Measurements from ENCODE around the gene SUPT3H. TPM values are rescaled to one million over a fixed set of nuclear protein-coding genes. Genes with fewer than 3 reads are reported as not detected.

SUPT3H gene
- total RNA-seq, 1 donor from 2014 or later: 4.9 TPM

DNA sequence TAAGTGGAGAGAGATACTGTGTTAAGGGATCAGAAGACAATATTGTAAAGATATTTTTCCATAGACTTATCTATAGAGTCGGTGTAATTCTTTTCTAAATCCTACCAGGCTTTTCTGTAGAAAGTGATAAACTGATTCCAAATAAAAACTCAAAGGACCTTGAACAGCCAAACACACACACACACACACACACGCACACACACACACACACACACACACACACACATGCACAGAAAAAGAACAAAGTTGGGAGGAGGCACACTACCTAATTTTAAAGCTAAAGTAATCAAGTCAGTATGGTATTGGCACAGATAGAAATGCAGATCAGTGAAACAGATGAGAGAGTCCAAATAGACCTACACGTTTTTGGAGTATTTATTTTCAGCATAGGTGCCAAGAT lies 534.0 kb downstream of the SUPT3H start:
- no peaks in the 10 kb centered on the region for H3K27me3 ChIP-seq
- H3K4me3 ChIP-seq: no peak overlapping the region
- H3K36me3 ChIP-seq: no peaks in the 10 kb centered on the region
- DNase-seq: no peak
- TF ChIP-seq, protein P1, sequence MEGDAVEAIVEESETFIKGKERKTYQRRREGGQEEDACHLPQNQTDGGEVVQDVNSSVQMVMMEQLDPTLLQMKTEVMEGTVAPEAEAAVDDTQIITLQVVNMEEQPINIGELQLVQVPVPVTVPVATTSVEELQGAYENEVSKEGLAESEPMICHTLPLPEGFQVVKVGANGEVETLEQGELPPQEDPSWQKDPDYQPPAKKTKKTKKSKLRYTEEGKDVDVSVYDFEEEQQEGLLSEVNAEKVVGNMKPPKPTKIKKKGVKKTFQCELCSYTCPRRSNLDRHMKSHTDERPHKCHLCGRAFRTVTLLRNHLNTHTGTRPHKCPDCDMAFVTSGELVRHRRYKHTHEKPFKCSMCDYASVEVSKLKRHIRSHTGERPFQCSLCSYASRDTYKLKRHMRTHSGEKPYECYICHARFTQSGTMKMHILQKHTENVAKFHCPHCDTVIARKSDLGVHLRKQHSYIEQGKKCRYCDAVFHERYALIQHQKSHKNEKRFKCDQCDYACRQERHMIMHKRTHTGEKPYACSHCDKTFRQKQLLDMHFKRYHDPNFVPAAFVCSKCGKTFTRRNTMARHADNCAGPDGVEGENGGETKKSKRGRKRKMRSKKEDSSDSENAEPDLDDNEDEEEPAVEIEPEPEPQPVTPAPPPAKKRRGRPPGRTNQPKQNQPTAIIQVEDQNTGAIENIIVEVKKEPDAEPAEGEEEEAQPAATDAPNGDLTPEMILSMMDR (IDR thresholded peaks at IDR 0.05): no peak
- ATAC-seq: no peak
- intact Hi-C loops (cut with DNase I): no loop called here
- no peaks in the 10 kb centered on the region for H3K4me1 ChIP-seq
- H3K27ac ChIP-seq: no peak overlapping the region
- H3K9me3 ChIP-seq: no peaks in the 10 kb centered on the region

DNA sequence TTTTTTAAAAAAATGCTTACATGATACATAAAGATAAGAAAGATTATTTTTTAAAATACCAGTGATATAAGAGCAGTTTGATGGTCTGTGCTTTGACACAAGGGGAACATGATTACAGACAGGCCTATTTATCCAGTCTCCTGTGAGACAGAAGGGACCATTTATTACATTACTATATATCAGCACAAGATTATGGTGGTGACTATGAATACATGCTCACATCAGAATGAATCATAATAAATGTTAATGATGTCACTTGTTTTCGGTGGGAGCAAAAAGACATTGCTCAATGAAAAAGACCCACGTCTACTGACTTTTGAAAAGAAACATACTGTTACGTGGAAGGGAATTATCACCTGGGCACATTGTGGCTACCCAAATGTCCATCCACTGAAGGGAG lies 535.1 kb downstream of the SUPT3H start:
- H3K4me3 ChIP-seq: no peak overlapping the region
- no peaks in the 10 kb centered on the region for H3K4me1 ChIP-seq
- ATAC-seq: no peak
- TF ChIP-seq, protein P1 (IDR thresholded peaks at IDR 0.05): no peak
- H3K9me3 ChIP-seq: no peaks in the 10 kb centered on the region
- H3K27me3 ChIP-seq: no peaks in the 10 kb centered on the region
- no peak for DNase-seq
- intact Hi-C loops (cut with DNase I): no loop called here
- no peaks in the 10 kb centered on the region for H3K36me3 ChIP-seq
- no peak overlapping the region for H3K27ac ChIP-seq

DNA sequence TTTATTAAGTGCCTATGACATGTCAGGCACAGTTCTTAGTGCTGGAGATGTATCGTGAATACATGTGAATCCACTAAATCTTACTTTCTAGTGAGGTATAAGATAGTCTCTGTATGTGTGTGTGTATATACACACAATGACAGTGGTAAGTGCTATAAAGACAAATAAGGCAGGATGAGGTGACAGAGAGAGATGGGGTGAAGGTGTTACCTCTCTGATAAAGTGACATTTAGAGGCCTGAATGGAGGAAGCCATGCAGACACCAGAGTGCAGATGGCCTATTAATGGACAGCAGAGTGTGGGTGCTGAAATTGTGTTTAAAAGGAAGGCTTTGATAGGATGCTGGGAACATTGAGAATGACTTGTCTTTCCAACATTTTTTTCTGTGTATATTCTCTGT lies 535.9 kb downstream of the SUPT3H start:
- ATAC-seq (no peak), DNase-seq (no peak)
- intact Hi-C loops (cut with DNase I): no loop called here
- Histone ChIP-seq H3K36me3 (no peaks in the 10 kb centered on the region), H3K4me1 (no peaks in the 10 kb centered on the region), H3K27me3 (no peaks in the 10 kb centered on the region), H3K4me3 (no peak overlapping the region), H3K9me3 (no peaks in the 10 kb centered on the region), H3K27ac (no peak overlapping the region)
- TF ChIP-seq, protein P1 (IDR thresholded peaks at IDR 0.05): no peak

DNA sequence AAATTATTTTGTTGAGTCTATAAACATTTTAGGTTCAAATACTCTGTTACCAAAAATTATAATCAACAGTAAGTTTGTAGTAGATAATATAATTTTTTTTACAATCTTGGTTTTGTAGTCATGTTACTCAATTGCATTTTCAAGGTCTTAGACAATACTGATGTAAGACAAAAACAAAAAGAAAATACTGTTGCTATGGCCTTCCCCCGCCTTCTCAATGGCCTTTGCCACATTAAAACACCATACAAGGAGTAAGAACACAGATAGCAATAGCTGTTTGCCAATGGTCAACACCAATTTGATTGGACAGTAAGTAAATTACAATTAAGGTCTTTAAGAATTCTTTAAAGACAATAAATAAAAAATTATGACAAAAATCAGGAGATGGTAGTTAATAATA lies 540.0 kb downstream of the SUPT3H start:
- DNase-seq: no peak
- H3K27ac ChIP-seq: no peak overlapping the region
- no peaks in the 10 kb centered on the region for H3K27me3 ChIP-seq
- intact Hi-C loops (cut with DNase I): no loop called here
- no peak for ATAC-seq
- TF ChIP-seq, protein P1 (IDR thresholded peaks at IDR 0.05): no peak
- H3K4me3 ChIP-seq: no peak overlapping the region
- no peaks in the 10 kb centered on the region for H3K36me3 ChIP-seq
- no peaks in the 10 kb centered on the region for H3K9me3 ChIP-seq
- H3K4me1 ChIP-seq: no peaks in the 10 kb centered on the region

DNA sequence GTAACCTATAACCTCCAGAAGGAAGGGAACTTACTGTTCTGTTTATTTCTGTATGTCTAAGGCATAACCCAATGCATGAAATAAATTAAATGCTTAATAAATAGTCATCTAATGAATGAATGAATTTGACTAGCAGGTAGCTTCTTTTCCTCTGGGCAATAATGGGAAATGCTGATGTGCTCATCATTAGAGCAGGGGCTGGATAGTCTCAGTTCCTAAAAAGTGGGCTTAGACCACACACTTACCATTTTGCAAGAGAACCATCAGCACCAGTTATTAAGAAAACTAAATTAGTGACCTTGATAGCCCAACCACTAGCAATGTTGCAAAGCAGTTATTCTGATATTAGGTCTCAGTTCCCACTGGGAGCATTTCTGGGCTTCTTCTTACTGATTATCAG lies 540.5 kb downstream of the SUPT3H start:
- peak; percentile 45 for ATAC-seq
- intact Hi-C loops (cut with DNase I): no loop called here

More for the DNA sequence above, 540.5 kb downstream of the SUPT3H start:
- H3K36me3 ChIP-seq: no peaks in the 10 kb centered on the region
- H3K27ac ChIP-seq: no peak overlapping the region
- TF ChIP-seq, protein P1 (IDR thresholded peaks at IDR 0.05): no peak
- no peaks in the 10 kb centered on the region for H3K4me1 ChIP-seq
- no peak for DNase-seq
- H3K9me3 ChIP-seq: no peaks in the 10 kb centered on the region
- H3K27me3 ChIP-seq: no peaks in the 10 kb centered on the region
- H3K4me3 ChIP-seq: no peak overlapping the region
